GM12873 (cell line): ENCODE measurements around the gene PLXNA3.

Experiments used
- TF ChIP-seq, protein P1 (sequence below): IDR thresholded peaks from 2 replicates; pipeline ENCODE4 v1.5.1; 2012; ENCODE audit warnings: low read depth, mild to moderate bottlenecking, moderate library complexity, low read length, control low read depth; ENCODE audit not compliant: insufficient read depth; ENCODE audit errors: missing control alignments

Gene PLXNA3

DNA sequence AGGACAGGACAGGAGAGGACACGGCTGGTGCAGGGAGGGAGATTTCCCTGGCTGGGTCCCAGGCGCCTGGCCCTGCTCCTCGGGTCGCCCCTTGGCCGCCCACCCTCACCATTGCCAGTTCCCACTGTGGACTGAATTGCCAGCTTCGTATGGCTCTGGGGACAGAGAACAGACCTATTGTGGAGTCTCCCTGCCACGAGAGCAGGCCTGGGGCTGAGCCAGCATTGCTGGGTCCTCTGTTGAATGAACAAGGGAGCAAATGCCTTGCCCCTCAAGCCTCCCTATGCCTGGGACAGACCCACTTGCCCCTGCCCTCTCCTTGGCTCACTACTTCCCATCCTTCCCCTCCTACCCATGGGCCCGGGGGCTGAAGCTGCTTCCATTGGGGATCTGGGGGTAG lies 4.3 kb downstream of the PLXNA3 start:
- TF ChIP-seq, protein P1, sequence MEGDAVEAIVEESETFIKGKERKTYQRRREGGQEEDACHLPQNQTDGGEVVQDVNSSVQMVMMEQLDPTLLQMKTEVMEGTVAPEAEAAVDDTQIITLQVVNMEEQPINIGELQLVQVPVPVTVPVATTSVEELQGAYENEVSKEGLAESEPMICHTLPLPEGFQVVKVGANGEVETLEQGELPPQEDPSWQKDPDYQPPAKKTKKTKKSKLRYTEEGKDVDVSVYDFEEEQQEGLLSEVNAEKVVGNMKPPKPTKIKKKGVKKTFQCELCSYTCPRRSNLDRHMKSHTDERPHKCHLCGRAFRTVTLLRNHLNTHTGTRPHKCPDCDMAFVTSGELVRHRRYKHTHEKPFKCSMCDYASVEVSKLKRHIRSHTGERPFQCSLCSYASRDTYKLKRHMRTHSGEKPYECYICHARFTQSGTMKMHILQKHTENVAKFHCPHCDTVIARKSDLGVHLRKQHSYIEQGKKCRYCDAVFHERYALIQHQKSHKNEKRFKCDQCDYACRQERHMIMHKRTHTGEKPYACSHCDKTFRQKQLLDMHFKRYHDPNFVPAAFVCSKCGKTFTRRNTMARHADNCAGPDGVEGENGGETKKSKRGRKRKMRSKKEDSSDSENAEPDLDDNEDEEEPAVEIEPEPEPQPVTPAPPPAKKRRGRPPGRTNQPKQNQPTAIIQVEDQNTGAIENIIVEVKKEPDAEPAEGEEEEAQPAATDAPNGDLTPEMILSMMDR: no peak

DNA sequence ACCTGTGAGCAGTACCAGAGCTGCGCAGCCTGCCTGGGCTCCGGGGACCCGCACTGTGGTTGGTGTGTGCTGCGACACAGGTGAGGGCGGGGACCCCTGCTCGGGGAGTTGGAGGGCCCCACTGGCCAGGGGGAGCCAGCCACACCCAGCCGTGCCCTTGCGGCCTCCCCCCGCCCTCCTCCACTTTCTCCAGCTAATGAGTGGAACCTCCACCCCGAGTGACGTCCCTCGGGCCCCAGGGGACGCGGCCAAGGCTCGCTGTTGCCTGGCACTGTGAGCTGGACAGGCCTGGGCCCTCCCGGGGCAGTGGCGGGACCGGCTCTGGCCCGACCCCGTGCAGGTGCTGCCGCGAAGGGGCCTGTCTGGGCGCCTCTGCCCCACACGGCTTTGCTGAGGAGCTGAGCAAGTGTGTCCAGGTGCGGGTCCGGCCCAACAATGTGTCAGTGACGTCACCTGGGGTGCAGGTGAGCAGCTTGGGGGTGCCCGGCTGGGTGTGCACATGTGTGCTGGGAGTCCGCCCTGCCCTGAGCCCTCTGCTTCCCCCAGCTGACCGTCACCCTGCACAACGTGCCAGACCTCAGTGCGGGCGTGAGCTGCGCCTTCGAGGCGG lies 5.6 kb downstream of the PLXNA3 start:
- TF ChIP-seq, protein P1: no peak

DNA sequence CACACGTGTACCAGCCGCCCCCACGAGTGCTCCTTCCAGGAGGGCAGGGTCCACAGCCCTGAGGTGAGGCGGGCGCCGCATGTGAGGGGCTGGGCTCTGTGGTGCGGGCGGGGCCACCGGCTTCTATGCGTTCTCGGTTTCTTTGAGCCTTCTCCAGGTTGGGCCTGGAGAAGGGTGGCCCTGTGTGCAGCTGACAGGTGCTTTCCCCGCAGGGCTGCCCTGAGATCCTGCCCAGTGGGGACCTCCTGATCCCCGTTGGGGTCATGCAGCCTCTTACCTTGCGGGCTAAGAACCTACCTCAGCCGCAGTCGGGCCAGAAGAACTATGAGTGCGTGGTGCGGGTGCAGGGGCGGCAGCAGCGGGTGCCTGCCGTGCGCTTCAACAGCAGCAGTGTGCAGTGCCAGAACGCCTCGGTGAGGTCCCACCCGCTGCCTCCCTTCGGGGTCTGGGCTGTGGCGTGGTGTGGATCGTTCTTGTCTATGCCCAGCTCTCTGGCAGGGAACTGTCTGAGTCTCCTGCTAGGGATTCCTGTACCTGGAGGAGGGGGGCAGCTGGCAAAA lies 6.8 kb downstream of the PLXNA3 start:
- TF ChIP-seq, protein P1: no peak

DNA sequence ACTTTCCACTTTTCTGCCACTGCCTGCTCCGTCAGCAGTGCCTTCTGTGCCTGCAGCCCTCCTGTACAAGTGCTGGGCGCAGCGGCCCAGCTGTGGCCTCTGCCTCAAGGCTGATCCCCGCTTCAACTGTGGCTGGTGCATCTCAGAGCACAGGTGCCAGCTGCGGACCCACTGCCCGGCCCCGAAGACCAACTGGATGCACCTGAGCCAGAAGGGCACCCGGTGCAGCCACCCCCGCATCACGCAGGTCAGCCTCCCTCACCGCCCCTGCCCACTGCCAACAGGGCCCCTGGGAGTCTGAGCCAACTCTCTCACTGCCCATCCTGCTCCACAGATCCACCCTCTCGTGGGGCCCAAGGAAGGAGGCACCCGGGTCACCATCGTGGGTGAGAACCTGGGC lies 7.5 kb downstream of the PLXNA3 start:
- TF ChIP-seq, protein P1: no peak

DNA sequence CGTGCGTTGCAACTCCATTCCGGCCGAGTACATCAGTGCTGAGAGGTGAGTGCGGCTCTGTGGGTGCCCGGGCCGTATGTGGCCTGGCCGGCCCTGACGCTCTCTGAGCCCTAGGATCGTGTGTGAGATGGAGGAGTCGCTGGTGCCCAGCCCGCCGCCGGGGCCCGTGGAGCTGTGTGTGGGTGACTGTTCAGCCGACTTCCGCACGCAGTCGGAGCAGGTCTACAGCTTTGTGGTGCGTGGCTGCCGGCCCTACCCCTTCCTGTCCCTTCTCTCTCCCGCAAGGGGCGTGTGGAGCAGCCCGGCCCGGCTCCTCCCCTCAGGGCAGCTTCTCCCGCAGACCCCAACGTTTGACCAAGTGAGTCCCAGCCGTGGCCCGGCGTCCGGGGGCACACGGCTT lies 8.0 kb downstream of the PLXNA3 start:
- TF ChIP-seq, protein P1: no peak

DNA sequence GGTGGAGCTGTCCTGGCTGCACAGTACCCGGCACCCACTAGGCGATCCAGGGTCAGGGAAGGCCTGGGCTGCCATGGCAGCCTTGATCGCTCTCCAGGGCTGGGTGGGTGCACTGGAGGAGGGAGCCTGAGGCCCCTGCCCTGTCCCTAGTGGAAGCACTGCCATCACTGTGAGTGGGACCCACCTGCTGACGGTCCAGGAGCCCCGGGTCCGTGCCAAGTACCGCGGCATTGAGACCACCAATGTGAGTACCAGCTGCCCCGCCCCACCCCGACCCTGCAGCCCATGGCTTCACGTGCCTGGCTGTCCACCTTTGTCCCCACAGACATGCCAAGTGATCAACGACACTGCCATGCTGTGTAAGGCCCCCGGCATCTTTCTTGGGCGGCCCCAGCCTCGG lies 8.8 kb downstream of the PLXNA3 start:
- TF ChIP-seq, protein P1: no peak

DNA sequence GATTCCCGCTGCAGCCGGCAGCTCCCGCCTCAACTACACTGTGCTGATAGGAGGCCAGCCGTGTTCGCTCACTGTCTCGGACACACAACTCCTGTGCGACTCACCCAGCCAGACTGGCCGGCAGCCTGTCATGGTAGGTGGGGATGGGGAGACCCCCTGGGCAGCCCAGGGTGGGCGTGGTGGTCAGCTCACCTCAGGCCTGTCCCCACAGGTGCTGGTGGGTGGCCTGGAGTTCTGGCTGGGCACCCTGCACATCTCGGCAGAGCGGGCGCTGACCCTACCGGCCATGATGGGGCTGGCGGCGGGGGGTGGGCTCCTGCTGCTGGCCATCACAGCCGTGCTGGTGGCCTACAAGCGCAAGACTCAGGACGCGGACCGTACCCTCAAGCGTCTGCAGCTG lies 9.5 kb downstream of the PLXNA3 start:
- TF ChIP-seq, protein P1: no peak
